Gastroesophageal sphincter (tissue), 4 donors: ENCODE measurements around the gene KLRG1. TPM values are rescaled to one million over a fixed set of nuclear protein-coding genes. Genes with fewer than 3 reads are reported as not detected.
A peak's percentile ranks its signal among the peaks of the same experiment; 100 is the strongest.

Experiments
- ATAC-seq: fragments of 150-250 bp; one replicate; pipeline ENCODE4 v1.9.1; 2016; ENCODE audit warnings: mild to moderate bottlenecking, moderate library complexity
- H3K27ac ChIP-seq, 4 donors: fragments of 200-600 bp; sonication (generic) in 3 of 4; 1 replicate in 3 of 4; 2 replicates in 1 of 4; pipeline ENCODE4 v1.5.1; 2016 to 2019
- H3K27me3 ChIP-seq: fragments of 200-600 bp; sonication (generic); one replicate; pipeline ENCODE4 v1.5.1; 2019
- H3K36me3 ChIP-seq, 2 donors: fragments of 200-600 bp; sonication (generic); one replicate each; pipeline ENCODE4 v1.5.1; 2019; ENCODE audit warnings: control low read depth in 1 of 2
- H3K4me1 ChIP-seq, 3 donors: fragments of 200-600 bp; sonication (generic); 1 replicate in 2 of 3; 2 replicates in 1 of 3; pipeline ENCODE4 v1.5.1; 2016 to 2019; ENCODE audit warnings: control low read depth in 2 of 3
- H3K4me3 ChIP-seq, 2 donors: fragments of 200-600 bp; sonication (generic); one replicate each; pipeline ENCODE4 v1.5.1; 2019; ENCODE audit warnings: mild to moderate bottlenecking in 1 of 2, moderate library complexity in 1 of 2
- H3K9me3 ChIP-seq, 3 donors: fragments of 200-600 bp; sonication (generic); one replicate each; pipeline ENCODE4 v1.5.1; 2017 to 2019; ENCODE audit warnings: control low read depth in 2 of 3
- EP300 ChIP-seq: sonication (generic); formaldehyde crosslinking; IDR thresholded peaks from one replicate; pipeline ENCODE4 v1.6.1; 2017; ENCODE audit warnings: antibody characterized with exemption, mild to moderate bottlenecking
- POLR2A ChIP-seq, 2 donors: fragments of 450-650 bp; IDR thresholded peaks; one replicate each; pipeline ENCODE4 v1.6.1; 2017; ENCODE audit warnings: antibody characterized with exemption in 2 of 2, mild to moderate bottlenecking in 2 of 2, moderate library complexity in 1 of 2
- POLR2AphosphoS5 ChIP-seq: sonication (generic); formaldehyde crosslinking; IDR thresholded peaks from one replicate; pipeline ENCODE4 v1.6.1; 2017; ENCODE audit warnings: antibody characterized with exemption
- WGBS, 2 donors: methylation state at CpG; one replicate each; pipeline ENCODE4 v1.1.5; 2018; ENCODE audit warnings: low coverage in 1 of 2; 5-methylcytosine and 5-hydroxymethylcytosine counted together
- total RNA-seq, 4 donors: library from RNA; depleted of rRNA; stranded (reverse); fragments of >200 nt; gene quantifications; one replicate each; pipeline ENCODE4 v1.1.0, GENCODE V29; 2016
- TF ChIP-seq, protein P1 (sequence below), 4 experiments: fragments of 200-600 bp in 2 of 4; fragments of 450-650 bp in 2 of 4; sonication (generic) in 1 of 4; IDR thresholded peaks; one replicate each; pipeline ENCODE4 v1.5.1; 2017 to 2019; ENCODE audit warnings: antibody characterized with exemption in 4 of 4, mild to moderate bottlenecking in 2 of 4, moderate library complexity in 2 of 4

KLRG1 gene
- total RNA-seq, 4 donors from 2014 or later, result 0.45 to 5.7 (median 1.6) TPM; not detected in 1

DNA sequence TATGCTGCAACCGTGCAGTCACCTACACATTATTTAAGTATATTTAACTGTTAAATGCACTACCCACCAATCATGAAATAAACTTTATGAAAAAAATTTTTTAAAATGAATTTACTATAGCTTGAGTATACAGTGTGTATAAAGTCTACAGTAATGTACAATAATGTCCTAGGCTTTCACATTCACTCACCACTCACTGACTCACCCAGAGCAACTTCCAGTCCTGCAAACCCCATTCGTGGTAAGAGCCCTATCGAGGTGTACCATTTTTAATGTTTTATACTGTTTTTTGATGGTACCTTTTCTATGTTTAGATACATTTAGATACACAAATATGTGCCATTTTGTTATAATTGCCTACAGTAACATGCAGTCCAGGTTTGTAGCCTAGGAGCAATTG lies 48.1 kb downstream of the KLRG1 start:
- no peaks in the 10 kb centered on the region for H3K9me3 ChIP-seq
- no peak for ATAC-seq
- no peaks in the 10 kb centered on the region for H3K4me1 ChIP-seq
- no peaks in the 10 kb centered on the region for H3K27me3 ChIP-seq
- no peaks in the 10 kb centered on the region for H3K36me3 ChIP-seq
- TF ChIP-seq, protein P1, sequence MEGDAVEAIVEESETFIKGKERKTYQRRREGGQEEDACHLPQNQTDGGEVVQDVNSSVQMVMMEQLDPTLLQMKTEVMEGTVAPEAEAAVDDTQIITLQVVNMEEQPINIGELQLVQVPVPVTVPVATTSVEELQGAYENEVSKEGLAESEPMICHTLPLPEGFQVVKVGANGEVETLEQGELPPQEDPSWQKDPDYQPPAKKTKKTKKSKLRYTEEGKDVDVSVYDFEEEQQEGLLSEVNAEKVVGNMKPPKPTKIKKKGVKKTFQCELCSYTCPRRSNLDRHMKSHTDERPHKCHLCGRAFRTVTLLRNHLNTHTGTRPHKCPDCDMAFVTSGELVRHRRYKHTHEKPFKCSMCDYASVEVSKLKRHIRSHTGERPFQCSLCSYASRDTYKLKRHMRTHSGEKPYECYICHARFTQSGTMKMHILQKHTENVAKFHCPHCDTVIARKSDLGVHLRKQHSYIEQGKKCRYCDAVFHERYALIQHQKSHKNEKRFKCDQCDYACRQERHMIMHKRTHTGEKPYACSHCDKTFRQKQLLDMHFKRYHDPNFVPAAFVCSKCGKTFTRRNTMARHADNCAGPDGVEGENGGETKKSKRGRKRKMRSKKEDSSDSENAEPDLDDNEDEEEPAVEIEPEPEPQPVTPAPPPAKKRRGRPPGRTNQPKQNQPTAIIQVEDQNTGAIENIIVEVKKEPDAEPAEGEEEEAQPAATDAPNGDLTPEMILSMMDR (IDR thresholded peaks at IDR 0.05), result no peak
- TF ChIP-seq EP300, result no peak
- TF ChIP-seq POLR2A (IDR thresholded peaks at IDR 0.05), result no peak
- no peak for TF ChIP-seq POLR2AphosphoS5
- no peak overlapping the region for H3K4me3 ChIP-seq
- no peak overlapping the region for H3K27ac ChIP-seq
- WGBS, 2 donors, result 74 to 87% methylated on average over 3 of the region's 3 CpGs

DNA sequence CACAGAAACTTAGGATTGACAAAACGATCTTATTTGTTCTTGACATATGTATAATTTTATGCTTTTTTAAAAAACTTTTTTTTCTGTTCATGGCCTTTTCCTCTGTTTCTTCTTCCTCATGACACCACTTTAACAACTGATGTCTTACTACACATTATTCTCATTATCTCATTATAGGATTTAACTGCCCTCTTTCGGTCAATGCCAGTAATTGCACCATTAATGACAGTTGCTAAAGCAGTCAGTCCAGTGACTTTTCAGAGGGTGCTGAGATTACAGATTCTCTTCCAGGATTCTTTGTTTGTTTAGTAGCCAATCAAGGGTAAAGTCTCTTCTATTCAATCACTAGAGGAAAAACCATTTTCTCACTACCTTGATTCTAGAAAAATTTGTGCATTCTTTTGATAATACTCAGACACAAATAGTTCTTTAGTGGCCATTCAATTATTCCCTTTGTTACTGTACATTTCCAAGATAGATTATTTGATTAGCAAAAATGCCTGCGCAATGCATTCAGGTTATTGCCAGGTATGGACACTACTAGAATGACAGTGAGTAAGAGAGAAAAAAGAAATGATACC lies 50.1 kb downstream of the KLRG1 start:
- peak; percentile 70 for ATAC-seq
- Histone ChIP-seq H3K36me3 (no peaks in the 10 kb centered on the region), H3K9me3 (no peaks in the 10 kb centered on the region), H3K4me3 (no peak overlapping the region), H3K4me1 (no peaks in the 10 kb centered on the region), H3K27me3 (no peaks in the 10 kb centered on the region), H3K27ac (no peak overlapping the region)
- TF ChIP-seq, protein P1 (IDR thresholded peaks at IDR 0.05), result peak; percentile 51 to 73 (median 71)
- TF ChIP-seq EP300, result no peak
- TF ChIP-seq POLR2AphosphoS5, result no peak
- no peak for TF ChIP-seq POLR2A (IDR thresholded peaks at IDR 0.05)
- 13 to 22% methylated on average over 3 of the region's 3 CpGs for WGBS, 2 donors

DNA sequence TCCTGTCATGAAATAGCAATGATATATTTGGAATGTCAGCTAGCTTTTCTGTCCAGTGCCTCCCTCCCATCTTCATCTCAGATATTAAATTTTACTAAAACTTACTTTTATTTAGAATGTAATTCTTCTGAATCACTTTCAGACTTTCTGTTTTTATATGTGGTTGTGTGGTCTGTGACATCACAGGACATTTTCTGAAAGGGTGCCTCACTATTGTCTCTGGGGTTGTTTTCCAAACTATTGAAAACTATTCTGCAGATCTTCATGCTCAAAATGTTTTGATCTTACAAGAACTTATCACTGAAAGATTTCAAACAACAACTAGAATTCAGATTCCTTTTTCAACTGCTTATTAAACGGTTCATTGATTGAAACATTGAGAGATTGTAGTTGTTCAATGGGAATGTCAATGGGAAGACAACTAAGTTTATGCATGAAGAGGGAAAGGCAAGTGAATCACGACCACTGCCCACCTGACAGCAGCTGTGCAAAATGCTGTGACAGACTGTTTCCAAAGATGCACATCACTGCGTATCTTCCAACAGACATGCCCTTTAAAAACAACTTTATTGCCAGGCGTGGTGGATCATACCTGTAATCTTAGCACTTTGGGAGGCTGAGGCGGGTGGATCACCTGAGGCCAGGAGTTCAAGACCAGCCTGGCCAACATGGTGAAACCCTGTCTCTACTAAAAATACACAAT lies 51.3 kb downstream of the KLRG1 start:
- Histone ChIP-seq H3K27ac (no peak overlapping the region), H3K36me3 (no peaks in the 10 kb centered on the region), H3K4me3 (no peak overlapping the region), H3K9me3 (no peaks in the 10 kb centered on the region), H3K4me1 (no peaks in the 10 kb centered on the region), H3K27me3 (no peaks in the 10 kb centered on the region)
- no peak for TF ChIP-seq EP300
- TF ChIP-seq, protein P1 (IDR thresholded peaks at IDR 0.05), result no peak
- TF ChIP-seq POLR2A (IDR thresholded peaks at IDR 0.05), result no peak
- no peak for TF ChIP-seq POLR2AphosphoS5
- 67 to 70% methylated on average over 1 to 3 of the region's 5 CpGs for WGBS, 2 donors
- ATAC-seq, result no peak

DNA sequence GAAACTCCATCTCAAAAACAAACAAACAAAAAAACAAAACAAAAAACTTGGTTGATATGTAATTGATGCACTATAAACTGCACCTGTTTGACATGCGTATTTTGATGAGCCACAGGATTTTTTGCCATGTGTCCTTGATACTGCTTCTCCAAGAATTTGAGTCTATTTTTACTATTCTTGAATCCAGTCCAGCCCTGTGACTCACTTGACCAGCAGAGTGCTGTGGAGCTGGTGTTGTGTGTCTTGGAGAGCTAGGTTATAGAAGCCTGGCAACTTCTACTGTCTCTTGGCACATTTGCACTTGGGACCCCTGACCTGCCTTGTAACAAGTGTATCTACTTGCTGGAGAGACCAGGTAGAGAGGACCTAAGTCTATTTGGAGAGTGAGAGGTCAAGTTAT lies 52.0 kb downstream of the KLRG1 start:
- TF ChIP-seq EP300 (no peak), POLR2A (IDR thresholded peaks at IDR 0.05) (no peak)

DNA sequence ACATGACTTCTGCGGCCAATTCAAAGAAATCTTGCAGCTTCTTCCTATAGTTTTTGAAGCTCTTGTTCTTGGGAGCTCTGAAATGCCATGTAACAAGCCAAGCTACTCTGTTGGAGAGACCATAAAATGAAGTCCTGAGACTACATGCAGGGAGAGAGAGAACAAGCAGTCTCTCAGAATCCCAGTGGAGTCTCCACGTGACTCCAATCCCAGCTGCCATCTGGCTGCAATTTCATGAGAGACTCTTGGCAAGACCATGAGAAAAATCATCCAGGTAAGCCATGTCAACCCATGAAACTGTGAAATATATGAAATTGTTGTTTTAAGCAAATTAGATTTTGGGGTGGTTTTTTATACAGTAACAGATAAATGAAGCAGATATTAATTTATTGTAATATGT lies 54.4 kb downstream of the KLRG1 start:
- 79 to 88% methylated on average over 2 of the region's 2 CpGs for WGBS, 2 donors
- ATAC-seq, result no peak

More for the DNA sequence above, 52.0 kb downstream of the KLRG1 start:
- H3K9me3 ChIP-seq, result no peaks in the 10 kb centered on the region
- H3K27me3 ChIP-seq, result no peaks in the 10 kb centered on the region
- H3K4me1 ChIP-seq, result no peaks in the 10 kb centered on the region
- WGBS, 2 donors, result 38 to 43% methylated on average over 1 of the region's 1 CpG
- H3K27ac ChIP-seq, result no peak overlapping the region
- H3K4me3 ChIP-seq, result no peak overlapping the region
- no peak for ATAC-seq
- H3K36me3 ChIP-seq, result no peaks in the 10 kb centered on the region

More for the DNA sequence above, 54.4 kb downstream of the KLRG1 start:
- Histone ChIP-seq H3K36me3 (no peaks in the 10 kb centered on the region), H3K27me3 (no peaks in the 10 kb centered on the region), H3K27ac (no peak overlapping the region), H3K4me1 (no peaks in the 10 kb centered on the region), H3K4me3 (no peak overlapping the region), H3K9me3 (no peaks in the 10 kb centered on the region)
- TF ChIP-seq, protein P1 (IDR thresholded peaks at IDR 0.05), result no peak
- TF ChIP-seq POLR2A (IDR thresholded peaks at IDR 0.05) (no peak), POLR2AphosphoS5 (no peak), EP300 (no peak)
